ENCODE results near the gene CYP3A4. TPM values are rescaled to one million over a fixed set of nuclear protein-coding genes. Genes with fewer than 3 reads are reported as not detected.
A peak's percentile ranks its signal among the peaks of the same experiment; 100 is the strongest.
"Not testable (repeated sequence)": the region's sequence is repeated elsewhere in the genome, so short reads cannot be mapped to it uniquely, and the experiment has no call there.

Gene CYP3A4
- total RNA-seq, 2 experiments from 2014 or later: not detected

GRCh38 chr7:99790407-99790806, 6.4 kb upstream of the CYP3A4 start:
- CTCF ChIA-PET: no interaction called here
- Mint-ChIP-seq H3K4me1 (ENCODE audit: low read depth) (peaks cover 37% of the 10 kb centered on the region), H3K9me3 (no peaks in the 10 kb centered on the region), H3K36me3 (ENCODE audit: low read depth) (no peaks in the 10 kb centered on the region), H3K27ac (peak overlapping the region; percentile 72), H3K4me3 (no peak overlapping the region), H3K27me3 (ENCODE audit: low read depth) (peaks cover 8% of the 10 kb centered on the region)
- intact Hi-C loops (cut with micrococcal nuclease): no loop called here
- no peak for DNase-seq

- no peak for DNase-seq
- no peaks in the 10 kb centered on the region for H3K36me3 Mint-ChIP-seq (ENCODE audit: low read depth)
- no peaks in the 10 kb centered on the region for H3K9me3 Mint-ChIP-seq
- intact Hi-C loops (cut with micrococcal nuclease): loop anchor here (2.0 to 10.0 kb wide), 3 partner anchors 49 to 235 kb away; no protein-coding TSS in a partner anchor
- H3K27ac Mint-ChIP-seq: peak overlapping the region; percentile 72
- H3K27me3 Mint-ChIP-seq (ENCODE audit: low read depth): peaks cover 2% of the 10 kb centered on the region
- H3K4me1 Mint-ChIP-seq (ENCODE audit: low read depth): peaks cover 37% of the 10 kb centered on the region
- H3K4me3 Mint-ChIP-seq: no peak overlapping the region
- CTCF ChIA-PET: no interaction called here
These were observed 5.6 kb upstream of the CYP3A4 start for GRCh38 chr7:99789441-99790070.

- CTCF ChIA-PET: interaction anchor here (0.7 to 1.6 kb wide), 3 partner anchors 11 to 156 kb away, joined by 3 to 6 read pairs (median 5); no protein-coding TSS in a partner anchor
- intact Hi-C loops (cut with micrococcal nuclease): loop anchor here (1.0 to 10.0 kb wide), 7 partner anchors 15 to 236 kb away; no protein-coding TSS in a partner anchor
- peak; percentile 63 for DNase-seq
- Mint-ChIP-seq H3K4me1 (ENCODE audit: low read depth) (peaks cover 37% of the 10 kb centered on the region), H3K27ac (peak overlapping the region; percentile 72), H3K9me3 (no peaks in the 10 kb centered on the region), H3K4me3 (no peak overlapping the region), H3K27me3 (ENCODE audit: low read depth) (peaks cover 2% of the 10 kb centered on the region), H3K36me3 (ENCODE audit: low read depth) (no peaks in the 10 kb centered on the region)
These were observed 4.6 kb upstream of the CYP3A4 start for GRCh38 chr7:99788554-99788953.

- CTCF ChIA-PET: interaction anchor here (0.9 kb wide), 1 partner anchor 330 kb away, joined by 3 read pairs; no protein-coding TSS in a partner anchor
- intact Hi-C loops (cut with micrococcal nuclease): loop anchor here (10.0 kb wide), 1 partner anchor 238 kb away; no protein-coding TSS in a partner anchor
- Mint-ChIP-seq H3K9me3 (no peaks in the 10 kb centered on the region), H3K27me3 (ENCODE audit: low read depth) (no peaks in the 10 kb centered on the region), H3K36me3 (ENCODE audit: low read depth) (no peaks in the 10 kb centered on the region), H3K27ac (no peak overlapping the region), H3K4me3 (no peak overlapping the region), H3K4me1 (ENCODE audit: low read depth) (peaks cover 37% of the 10 kb centered on the region)
- no peak for DNase-seq
These were observed 2.8 kb upstream of the CYP3A4 start for GRCh38 chr7:99786726-99787335.

- DNase-seq; H3K36me3 Mint-ChIP-seq (ENCODE audit: low read depth); H3K9me3 Mint-ChIP-seq; H3K4me3 Mint-ChIP-seq; H3K27me3 Mint-ChIP-seq (ENCODE audit: low read depth); CTCF ChIA-PET; H3K27ac Mint-ChIP-seq: not testable (repeated sequence)
- H3K4me1 Mint-ChIP-seq (ENCODE audit: low read depth): peaks cover 37% of the 10 kb centered on the region
- intact Hi-C loops (cut with micrococcal nuclease): loop anchor here (10.0 kb wide), 1 partner anchor 239 kb away; no protein-coding TSS in a partner anchor
These were observed 1.7 kb upstream of the CYP3A4 start for GRCh38 chr7:99785654-99786053.

- Mint-ChIP-seq H3K4me1 (ENCODE audit: low read depth) (peaks cover 7% of the 10 kb centered on the region), H3K27me3 (ENCODE audit: low read depth) (peaks cover 9% of the 10 kb centered on the region), H3K36me3 (ENCODE audit: low read depth) (no peaks in the 10 kb centered on the region), H3K4me3 (no peak overlapping the region), H3K27ac (no peak overlapping the region), H3K9me3 (no peaks in the 10 kb centered on the region)
- no peak for DNase-seq
- intact Hi-C loops (cut with micrococcal nuclease): loop anchor here (10.0 kb wide), 1 partner anchor 243 kb away; no protein-coding TSS in a partner anchor
- CTCF ChIA-PET: interaction anchor here (0.8 kb wide), 1 partner anchor 83 kb away, joined by 3 read pairs; no protein-coding TSS in a partner anchor
These were observed 1.7 kb downstream of the CYP3A4 start for GRCh38 chr7:99782012-99782953.

GRCh38 chr7:99780588-99780987, 3.4 kb downstream of the CYP3A4 start:
- intact Hi-C loops (cut with micrococcal nuclease): loop anchor here (10.0 kb wide), 1 partner anchor 244 kb away; no protein-coding TSS in a partner anchor
- Mint-ChIP-seq H3K4me1 (ENCODE audit: low read depth) (no peaks in the 10 kb centered on the region), H3K4me3 (no peak overlapping the region), H3K27ac (no peak overlapping the region), H3K27me3 (ENCODE audit: low read depth) (peaks cover 23% of the 10 kb centered on the region), H3K36me3 (ENCODE audit: low read depth) (no peaks in the 10 kb centered on the region), H3K9me3 (no peaks in the 10 kb centered on the region)
- DNase-seq: no peak
- CTCF ChIA-PET: no interaction called here

- intact Hi-C loops (cut with micrococcal nuclease): loop anchor here (10.0 kb wide), 1 partner anchor 245 kb away; no protein-coding TSS in a partner anchor
- no peaks in the 10 kb centered on the region for H3K9me3 Mint-ChIP-seq
- DNase-seq: no peak
- no peak overlapping the region for H3K27ac Mint-ChIP-seq
- no peaks in the 10 kb centered on the region for H3K4me1 Mint-ChIP-seq (ENCODE audit: low read depth)
- no peaks in the 10 kb centered on the region for H3K36me3 Mint-ChIP-seq (ENCODE audit: low read depth)
- CTCF ChIA-PET: no interaction called here
- H3K27me3 Mint-ChIP-seq (ENCODE audit: low read depth): peaks cover 27% of the 10 kb centered on the region
- no peak overlapping the region for H3K4me3 Mint-ChIP-seq
These were observed 4.0 kb downstream of the CYP3A4 start for GRCh38 chr7:99779949-99780348.

GRCh38 chr7:99778880-99779279, 5.1 kb downstream of the CYP3A4 start:
- CTCF ChIA-PET: no interaction called here
- intact Hi-C loops (cut with micrococcal nuclease): no loop called here
- H3K4me3 Mint-ChIP-seq: no peak overlapping the region
- no peak for DNase-seq
- H3K4me1 Mint-ChIP-seq (ENCODE audit: low read depth): no peaks in the 10 kb centered on the region
- H3K27ac Mint-ChIP-seq: no peak overlapping the region
- no peaks in the 10 kb centered on the region for H3K36me3 Mint-ChIP-seq (ENCODE audit: low read depth)
- H3K9me3 Mint-ChIP-seq: no peaks in the 10 kb centered on the region
- peaks cover 37% of the 10 kb centered on the region for H3K27me3 Mint-ChIP-seq (ENCODE audit: low read depth)

GRCh38 chr7:99773395-99773794, 10.6 kb downstream of the CYP3A4 start:
- peaks cover 74% of the 10 kb centered on the region for H3K27me3 Mint-ChIP-seq (ENCODE audit: low read depth)
- CTCF ChIA-PET, H3K27ac Mint-ChIP-seq: not testable (repeated sequence)

GRCh38 chr7:99772565-99772964, 11.4 kb downstream of the CYP3A4 start:
- intact Hi-C loops (cut with micrococcal nuclease): loop anchor here (5.0 kb wide), 1 partner anchor 40 kb away; no protein-coding TSS in a partner anchor
- H3K4me1 Mint-ChIP-seq (ENCODE audit: low read depth): peaks cover 10% of the 10 kb centered on the region
- no peaks in the 10 kb centered on the region for H3K36me3 Mint-ChIP-seq (ENCODE audit: low read depth)
- peaks cover 70% of the 10 kb centered on the region for H3K27me3 Mint-ChIP-seq (ENCODE audit: low read depth)
- no peak for DNase-seq
- no peak overlapping the region for H3K4me3 Mint-ChIP-seq
- H3K9me3 Mint-ChIP-seq: no peaks in the 10 kb centered on the region
- no peak overlapping the region for H3K27ac Mint-ChIP-seq
- CTCF ChIA-PET: no interaction called here

More at GRCh38 chr7:99773395-99773794, 10.6 kb downstream of the CYP3A4 start:
- DNase-seq; H3K4me1 Mint-ChIP-seq (ENCODE audit: low read depth); H3K4me3 Mint-ChIP-seq; H3K36me3 Mint-ChIP-seq (ENCODE audit: low read depth); H3K9me3 Mint-ChIP-seq: not testable (repeated sequence)
- intact Hi-C loops (cut with micrococcal nuclease): loop anchor here (1.0 to 5.0 kb wide), 2 partner anchors 15 to 41 kb away; no protein-coding TSS in a partner anchor

GRCh38 chr7:99769494-99769893, 14.5 kb downstream of the CYP3A4 start:
- Mint-ChIP-seq H3K4me1 (ENCODE audit: low read depth) (peaks cover 12% of the 10 kb centered on the region), H3K27me3 (ENCODE audit: low read depth) (peaks cover 48% of the 10 kb centered on the region)
- H3K9me3 Mint-ChIP-seq; H3K36me3 Mint-ChIP-seq (ENCODE audit: low read depth); H3K27ac Mint-ChIP-seq; DNase-seq; H3K4me3 Mint-ChIP-seq; intact Hi-C loops (cut with micrococcal nuclease); CTCF ChIA-PET: not testable (repeated sequence)
